NCI-H524 treated with DMSO at 0.1 percent for 48 hours (cell line): ENCODE results near the gene NARS2.

ENCODE experiments used
- DNase-seq: peaks from one replicate; lab custom pipeline; 2025; lab: John Stamatoyannopoulos, UW

The NARS2 gene

GRCh38 chr11:78414321-78415051, 160.2 kb downstream of the NARS2 start:
- no peak for DNase-seq

GRCh38 chr11:78408619-78409018, 166.0 kb downstream of the NARS2 start:
- no peak for DNase-seq

DNA sequence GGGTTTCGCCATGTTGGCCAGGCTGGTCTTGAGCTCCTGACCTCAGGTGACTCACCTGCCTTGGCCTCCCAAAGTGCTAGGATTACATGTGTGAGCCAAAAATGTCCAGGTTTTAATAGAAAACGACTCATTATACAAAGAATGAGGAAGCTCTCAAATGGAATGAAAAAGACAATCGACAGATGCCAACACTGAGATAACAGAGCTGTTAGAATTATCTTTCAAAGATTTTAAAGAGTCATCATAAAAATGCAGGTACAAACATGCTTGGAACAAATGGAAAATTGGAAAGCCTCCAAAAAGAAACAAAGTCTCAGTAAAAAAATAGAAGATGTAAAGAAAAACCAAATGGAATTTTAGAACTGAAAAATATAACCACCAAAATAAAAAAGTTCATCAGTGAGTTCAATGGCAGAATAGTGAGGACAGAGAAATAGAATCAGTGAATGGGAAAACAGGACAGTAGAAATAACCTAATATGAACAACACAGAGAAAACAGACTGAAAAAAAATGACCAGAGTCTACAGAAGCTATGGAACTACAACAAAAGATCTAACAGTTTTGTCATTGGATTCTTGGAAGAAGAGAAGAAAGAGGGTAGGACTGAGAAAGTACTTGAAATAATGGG, 168.0 kb downstream of the NARS2 start:
- DNase-seq: no peak

GRCh38 chr11:78405805-78406204, 168.9 kb downstream of the NARS2 start:
- DNase-seq: no peak

GRCh38 chr11:78403781-78404180, 170.9 kb downstream of the NARS2 start:
- no peak for DNase-seq

GRCh38 chr11:78402847-78403246, 171.8 kb downstream of the NARS2 start:
- DNase-seq: no peak

GRCh38 chr11:78400702-78401101, 174.0 kb downstream of the NARS2 start:
- DNase-seq: no peak

DNA sequence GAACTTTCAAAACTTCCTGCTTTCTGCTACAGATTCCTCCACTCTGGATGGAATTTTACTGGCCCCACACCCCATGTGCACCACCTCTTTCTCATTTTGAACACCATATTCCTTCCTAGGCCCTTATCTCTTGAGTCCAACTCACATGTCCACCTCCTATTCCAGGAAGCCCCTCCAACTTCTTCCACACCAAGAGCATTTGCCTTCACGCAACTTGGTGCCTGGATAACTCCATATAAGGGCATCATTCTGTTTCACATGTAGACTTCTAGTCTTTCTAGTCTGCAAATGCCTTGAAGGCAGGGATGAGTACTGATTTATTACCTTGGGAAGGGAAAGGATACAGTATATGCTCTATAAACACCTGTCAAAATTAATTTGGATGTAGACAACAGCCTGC, 174.5 kb downstream of the NARS2 start:
- DNase-seq: no peak

DNA sequence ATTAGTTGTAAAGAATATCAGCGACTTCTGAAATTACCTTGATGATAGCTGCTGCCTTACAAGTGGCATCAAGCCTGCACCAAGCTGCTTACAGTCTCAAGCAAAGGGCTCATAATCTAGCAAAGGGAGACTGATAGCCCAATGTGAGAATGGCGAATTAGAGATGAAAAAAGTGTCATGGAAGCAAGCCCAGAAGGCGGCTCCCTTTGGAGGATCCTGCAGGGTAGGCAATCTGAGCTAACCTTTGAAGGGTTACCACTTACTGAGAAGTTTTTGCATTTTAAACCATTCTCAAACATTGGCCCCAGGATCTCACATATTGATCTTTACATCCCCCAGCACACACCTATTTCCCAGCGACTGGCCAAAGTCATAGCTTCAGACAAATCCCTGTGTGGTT, 175.5 kb downstream of the NARS2 start:
- DNase-seq: no peak

- DNase-seq: no peak
Measured at GRCh38 chr11:78398715-78399114, 175.9 kb downstream of the NARS2 start.

- DNase-seq: no peak
Measured at GRCh38 chr11:78397398-78397797, 177.3 kb downstream of the NARS2 start.

DNA sequence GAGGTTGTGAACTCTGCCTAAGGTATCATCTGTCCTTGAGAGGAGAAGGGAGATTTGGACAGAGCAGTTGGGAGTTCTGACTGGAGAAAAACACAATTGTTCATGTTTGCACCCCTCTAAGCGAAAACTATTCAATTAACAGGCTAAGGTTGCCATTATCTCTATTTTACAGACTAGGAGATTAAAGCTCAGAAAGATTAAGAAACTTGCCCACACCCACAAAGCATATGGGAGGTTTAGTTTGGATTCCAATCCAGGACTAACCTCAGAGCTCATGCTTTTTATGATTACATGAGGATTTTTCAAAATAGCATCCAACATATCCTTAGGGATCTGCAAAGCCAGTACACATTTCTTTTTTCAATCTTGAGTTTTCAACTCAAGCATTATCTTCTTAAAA, 179.1 kb downstream of the NARS2 start:
- no peak for DNase-seq

DNA sequence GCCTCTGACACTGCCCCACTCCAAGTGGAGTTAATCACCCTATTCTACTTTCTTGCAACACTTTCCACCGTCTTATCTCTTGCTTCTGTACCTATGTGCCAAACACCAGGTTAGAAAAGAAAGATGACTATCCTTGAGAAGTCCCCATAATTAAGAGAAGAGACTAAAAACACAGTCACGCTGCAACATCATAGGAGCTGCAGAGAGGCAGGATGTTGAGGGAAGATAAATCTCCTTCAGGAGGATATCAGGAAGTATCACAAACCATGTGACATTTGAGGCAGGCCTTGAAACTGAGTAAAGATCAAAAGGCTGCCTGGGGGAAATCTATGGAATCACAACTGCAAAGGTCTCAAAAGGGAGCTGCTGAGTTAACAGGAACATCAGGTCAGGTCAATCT, 181.8 kb downstream of the NARS2 start:
- DNase-seq: no peak

GRCh38 chr11:78391424-78391823, 183.2 kb downstream of the NARS2 start:
- no peak for DNase-seq

DNA sequence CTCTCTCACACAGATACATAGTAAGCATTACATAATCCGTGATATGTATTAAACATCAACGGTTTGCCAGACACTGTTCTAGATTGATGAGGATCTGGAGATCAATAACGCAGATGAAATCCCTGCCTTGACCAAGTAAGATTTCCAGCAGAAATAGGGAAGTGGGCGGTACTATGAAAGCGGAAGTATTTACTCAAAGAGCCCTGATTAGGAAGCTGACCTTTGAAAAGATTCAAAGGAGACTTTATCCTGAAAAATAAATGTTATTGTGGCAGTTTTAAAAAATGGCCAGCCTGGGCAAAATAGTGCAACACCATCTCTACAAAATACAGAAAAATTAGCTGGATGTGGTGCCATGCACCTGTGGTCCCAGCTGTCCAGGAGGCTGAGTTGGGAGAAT, 183.9 kb downstream of the NARS2 start:
- no peak for DNase-seq

- DNase-seq: no peak
Measured at GRCh38 chr11:78386215-78386941, 188.3 kb downstream of the NARS2 start.
